ENCODE measurements around the gene PRLH. TPM values are rescaled to one million over a fixed set of nuclear protein-coding genes. Genes with fewer than 3 reads are reported as not detected.

Gene PRLH
- total and polyA plus RNA-seq, 2 of the 13 experiments (the other 11 are each of a cell fraction or from before 2014, with no cell fraction given) = not detected

DNA sequence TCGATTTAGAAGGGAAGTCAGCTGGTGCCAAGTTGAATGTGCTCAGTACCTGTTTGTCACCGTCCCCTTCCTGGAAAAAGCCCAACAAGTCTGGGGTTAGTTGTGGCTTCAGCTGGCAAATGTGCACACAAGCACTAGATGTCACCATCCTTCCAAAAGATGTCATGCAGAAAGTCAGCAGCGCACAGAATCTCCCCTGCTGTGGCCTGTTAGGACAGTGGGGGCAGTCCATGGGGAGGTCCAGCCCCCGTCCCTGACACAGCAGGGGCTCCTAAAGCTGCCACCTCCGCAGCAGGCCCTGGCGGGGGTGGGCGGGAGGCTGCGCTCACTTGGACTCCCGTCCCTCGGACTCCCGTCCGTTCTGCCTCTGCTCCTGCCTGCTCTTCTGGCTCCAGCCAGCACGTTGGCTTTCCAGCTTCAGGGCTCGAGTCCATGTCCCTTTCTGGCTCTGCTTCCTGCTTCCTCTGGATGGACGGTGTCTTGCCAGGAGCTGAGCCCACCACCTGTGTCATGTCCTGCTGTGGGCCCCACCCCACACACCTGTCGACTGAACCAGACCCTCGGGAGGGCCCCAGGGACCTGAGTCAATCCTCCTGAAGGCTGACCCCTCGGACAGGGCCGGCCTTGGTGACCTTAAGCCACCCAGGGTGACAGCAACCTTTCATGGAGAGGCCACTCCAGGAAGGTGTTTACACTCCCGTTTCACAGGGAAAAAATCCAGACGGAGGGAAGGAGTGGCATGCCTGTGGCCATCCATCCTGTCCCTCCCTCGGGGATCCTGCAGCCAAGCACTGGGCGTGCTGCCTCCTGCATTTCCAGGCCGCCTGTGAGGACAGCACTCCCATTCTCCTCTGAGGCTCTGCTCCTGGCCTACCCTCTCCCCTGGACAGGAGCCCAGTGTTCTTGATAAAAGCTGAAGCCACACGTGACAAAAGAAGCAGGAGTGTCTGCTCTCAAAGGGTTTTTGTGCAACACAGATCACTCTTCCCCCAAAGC, 15.7 kb downstream of the PRLH start (continued):
- TF ChIP-seq, protein P1, sequence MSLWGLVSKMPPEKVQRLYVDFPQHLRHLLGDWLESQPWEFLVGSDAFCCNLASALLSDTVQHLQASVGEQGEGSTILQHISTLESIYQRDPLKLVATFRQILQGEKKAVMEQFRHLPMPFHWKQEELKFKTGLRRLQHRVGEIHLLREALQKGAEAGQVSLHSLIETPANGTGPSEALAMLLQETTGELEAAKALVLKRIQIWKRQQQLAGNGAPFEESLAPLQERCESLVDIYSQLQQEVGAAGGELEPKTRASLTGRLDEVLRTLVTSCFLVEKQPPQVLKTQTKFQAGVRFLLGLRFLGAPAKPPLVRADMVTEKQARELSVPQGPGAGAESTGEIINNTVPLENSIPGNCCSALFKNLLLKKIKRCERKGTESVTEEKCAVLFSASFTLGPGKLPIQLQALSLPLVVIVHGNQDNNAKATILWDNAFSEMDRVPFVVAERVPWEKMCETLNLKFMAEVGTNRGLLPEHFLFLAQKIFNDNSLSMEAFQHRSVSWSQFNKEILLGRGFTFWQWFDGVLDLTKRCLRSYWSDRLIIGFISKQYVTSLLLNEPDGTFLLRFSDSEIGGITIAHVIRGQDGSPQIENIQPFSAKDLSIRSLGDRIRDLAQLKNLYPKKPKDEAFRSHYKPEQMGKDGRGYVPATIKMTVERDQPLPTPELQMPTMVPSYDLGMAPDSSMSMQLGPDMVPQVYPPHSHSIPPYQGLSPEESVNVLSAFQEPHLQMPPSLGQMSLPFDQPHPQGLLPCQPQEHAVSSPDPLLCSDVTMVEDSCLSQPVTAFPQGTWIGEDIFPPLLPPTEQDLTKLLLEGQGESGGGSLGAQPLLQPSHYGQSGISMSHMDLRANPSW (CRISPR knock-in tag; IDR thresholded peaks at IDR 0.05; ENCODE audit: borderline replicate concordance) = no peak
- TF ChIP-seq ZNF225 (CRISPR knock-in tag; IDR thresholded peaks at IDR 0.05) (peak; percentile 51; the same call in 1 of the 2 replicates), AGO1 (IDR thresholded peaks at IDR 0.05; ENCODE audit: low read depth, low read length, poor library complexity, severe bottlenecking) (peak; percentile 56), ZNF773 (CRISPR knock-in tag; IDR thresholded peaks at IDR 0.05; ENCODE audit: borderline replicate concordance) (0 out of 2 replicates have a peak, but pooled peaks have one; percentile 49), ZNF850 (CRISPR knock-in tag; conservative IDR thresholded peaks at IDR 0.05) (no peak), ZNF296 (CRISPR knock-in tag; conservative IDR thresholded peaks at IDR 0.05) (peak; percentile 55), LCORL (IDR thresholded peaks at IDR 0.05) (no peak), LCORL (CRISPR knock-in tag; IDR thresholded peaks at IDR 0.05) (peak; percentile 69), NR2F1 (CRISPR knock-in tag; IDR thresholded peaks at IDR 0.05) (peak in 1 of 2 experiments; percentile 63; a peak in 1 of 4 replicates), ZNF558 (CRISPR knock-in tag; IDR thresholded peaks at IDR 0.05; ENCODE audit: borderline replicate concordance) (0 out of 2 replicates have a peak, but pooled peaks have one; percentile 17), ZMAT3 (CRISPR knock-in tag; conservative IDR thresholded peaks at IDR 0.05) (peak; percentile 83), HOXA5 (CRISPR knock-in tag; IDR thresholded peaks at IDR 0.05) (peak; percentile 54; the same call in 1 of the 2 replicates), IRX3 (CRISPR knock-in tag; IDR thresholded peaks at IDR 0.05; ENCODE audit: borderline replicate concordance, low read depth) (no peak), KAT8 (CRISPR knock-in tag; IDR thresholded peaks at IDR 0.05) (0 out of 2 replicates have a peak, but pooled peaks have one; percentile 39), REXO4 (CRISPR knock-in tag; IDR thresholded peaks at IDR 0.05; ENCODE audit: borderline replicate concordance) (no peak)
- TF ChIP-seq, protein P2, sequence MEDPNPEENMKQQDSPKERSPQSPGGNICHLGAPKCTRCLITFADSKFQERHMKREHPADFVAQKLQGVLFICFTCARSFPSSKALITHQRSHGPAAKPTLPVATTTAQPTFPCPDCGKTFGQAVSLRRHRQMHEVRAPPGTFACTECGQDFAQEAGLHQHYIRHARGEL (CRISPR knock-in tag; IDR thresholded peaks at IDR 0.05) = no peak
- TF ChIP-seq, protein P3, sequence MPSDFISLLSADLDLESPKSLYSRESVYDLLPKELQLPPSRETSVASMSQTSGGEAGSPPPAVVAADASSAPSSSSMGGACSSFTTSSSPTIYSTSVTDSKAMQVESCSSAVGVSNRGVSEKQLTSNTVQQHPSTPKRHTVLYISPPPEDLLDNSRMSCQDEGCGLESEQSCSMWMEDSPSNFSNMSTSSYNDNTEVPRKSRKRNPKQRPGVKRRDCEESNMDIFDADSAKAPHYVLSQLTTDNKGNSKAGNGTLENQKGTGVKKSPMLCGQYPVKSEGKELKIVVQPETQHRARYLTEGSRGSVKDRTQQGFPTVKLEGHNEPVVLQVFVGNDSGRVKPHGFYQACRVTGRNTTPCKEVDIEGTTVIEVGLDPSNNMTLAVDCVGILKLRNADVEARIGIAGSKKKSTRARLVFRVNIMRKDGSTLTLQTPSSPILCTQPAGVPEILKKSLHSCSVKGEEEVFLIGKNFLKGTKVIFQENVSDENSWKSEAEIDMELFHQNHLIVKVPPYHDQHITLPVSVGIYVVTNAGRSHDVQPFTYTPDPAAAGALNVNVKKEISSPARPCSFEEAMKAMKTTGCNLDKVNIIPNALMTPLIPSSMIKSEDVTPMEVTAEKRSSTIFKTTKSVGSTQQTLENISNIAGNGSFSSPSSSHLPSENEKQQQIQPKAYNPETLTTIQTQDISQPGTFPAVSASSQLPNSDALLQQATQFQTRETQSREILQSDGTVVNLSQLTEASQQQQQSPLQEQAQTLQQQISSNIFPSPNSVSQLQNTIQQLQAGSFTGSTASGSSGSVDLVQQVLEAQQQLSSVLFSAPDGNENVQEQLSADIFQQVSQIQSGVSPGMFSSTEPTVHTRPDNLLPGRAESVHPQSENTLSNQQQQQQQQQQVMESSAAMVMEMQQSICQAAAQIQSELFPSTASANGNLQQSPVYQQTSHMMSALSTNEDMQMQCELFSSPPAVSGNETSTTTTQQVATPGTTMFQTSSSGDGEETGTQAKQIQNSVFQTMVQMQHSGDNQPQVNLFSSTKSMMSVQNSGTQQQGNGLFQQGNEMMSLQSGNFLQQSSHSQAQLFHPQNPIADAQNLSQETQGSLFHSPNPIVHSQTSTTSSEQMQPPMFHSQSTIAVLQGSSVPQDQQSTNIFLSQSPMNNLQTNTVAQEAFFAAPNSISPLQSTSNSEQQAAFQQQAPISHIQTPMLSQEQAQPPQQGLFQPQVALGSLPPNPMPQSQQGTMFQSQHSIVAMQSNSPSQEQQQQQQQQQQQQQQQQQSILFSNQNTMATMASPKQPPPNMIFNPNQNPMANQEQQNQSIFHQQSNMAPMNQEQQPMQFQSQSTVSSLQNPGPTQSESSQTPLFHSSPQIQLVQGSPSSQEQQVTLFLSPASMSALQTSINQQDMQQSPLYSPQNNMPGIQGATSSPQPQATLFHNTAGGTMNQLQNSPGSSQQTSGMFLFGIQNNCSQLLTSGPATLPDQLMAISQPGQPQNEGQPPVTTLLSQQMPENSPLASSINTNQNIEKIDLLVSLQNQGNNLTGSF (CRISPR knock-in tag; IDR thresholded peaks at IDR 0.05) = 0 out of 2 replicates have a peak, but pooled peaks have one; percentile 48
